G401 (cell line): ENCODE measurements around the gene TSPY8. TPM values are rescaled to one million over a fixed set of nuclear protein-coding genes. Genes with fewer than 3 reads are reported as not detected.
"Not testable (repeated sequence)": the region's sequence is repeated elsewhere in the genome, so short reads cannot be mapped to it uniquely, and the experiment has no call there.

ENCODE experiments used
- DNase-seq: peaks from one replicate; pipeline ENCODE4 v3.0.0-alpha.2; 2015; ENCODE audit warnings: low spot score
- in situ Hi-C: cut with HindIII; loops from 2 replicates; pipeline ENCODE4 v1.10.0; 2016; ENCODE audit warnings: low sequenced_read_pairs, mixed read lengths
- total RNA-seq: library from RNA; depleted of rRNA; stranded (reverse); fragments of >200 nt; shearing (Covaris generic); gene quantifications from 2 replicates; pipeline ENCODE4 v1.2.3, GENCODE V29; 2014; rRNA removed

The TSPY8 gene, protein sequence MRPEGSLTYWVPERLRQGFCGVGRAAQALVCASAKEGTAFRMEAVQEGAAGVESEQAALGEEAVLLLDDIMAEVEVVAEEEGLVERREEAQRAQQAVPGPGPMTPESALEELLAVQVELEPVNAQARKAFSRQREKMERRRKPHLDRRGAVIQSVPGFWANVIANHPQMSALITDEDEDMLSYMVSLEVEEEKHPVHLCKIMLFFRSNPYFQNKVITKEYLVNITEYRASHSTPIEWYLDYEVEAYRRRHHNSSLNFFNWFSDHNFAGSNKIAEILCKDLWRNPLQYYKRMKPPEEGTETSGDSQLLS
- not detected in 2 replicates for total RNA-seq

DNA sequence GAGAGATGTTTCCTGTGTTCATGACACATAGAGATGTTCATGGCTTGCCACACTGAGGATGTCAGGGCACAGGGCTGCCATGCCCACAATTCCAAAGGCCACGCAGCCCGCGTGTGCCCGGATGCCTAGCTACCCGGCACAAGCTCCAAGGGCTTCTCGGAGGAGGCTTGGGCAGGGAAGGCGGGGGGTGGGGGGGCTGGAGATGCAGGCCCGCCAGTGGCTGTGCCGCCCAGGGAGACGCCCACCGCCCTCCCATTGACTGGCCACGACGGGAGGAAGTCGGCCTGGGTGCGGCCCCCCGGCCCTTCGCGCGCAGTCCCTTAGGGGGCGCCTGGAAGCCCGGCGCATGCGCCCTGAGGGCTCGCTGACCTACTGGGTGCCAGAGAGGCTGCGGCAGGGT, at the start of gene TSPY8:
Gene TSPY8 (plus strand): TSS at position 301 of the 400 bp plus-strand sequence. CDS start 46 bp downstream, at position 347.
- in situ Hi-C loops, DNase-seq: not testable (repeated sequence)

DNA sequence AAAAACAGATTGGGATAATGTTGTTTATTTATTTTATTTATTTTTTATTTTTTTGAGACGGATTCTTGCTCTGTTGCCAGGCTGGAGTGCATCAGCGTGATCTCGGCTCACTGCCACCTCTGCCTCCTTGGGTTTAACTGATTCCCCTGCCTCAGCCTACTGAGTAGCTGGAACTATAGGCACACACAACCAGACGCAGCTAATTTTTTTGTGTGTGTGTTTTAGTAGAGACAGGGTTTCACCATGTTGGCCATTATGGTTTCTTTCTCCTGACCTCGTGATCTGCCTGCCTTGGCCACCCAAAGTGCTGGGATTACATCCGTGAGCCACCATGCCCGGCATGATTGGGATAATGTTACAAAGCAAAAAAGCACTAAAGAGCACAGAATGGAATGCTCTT, 36.6 kb upstream of the TSPY8 start:
- in situ Hi-C loops = no loop called here

DNA sequence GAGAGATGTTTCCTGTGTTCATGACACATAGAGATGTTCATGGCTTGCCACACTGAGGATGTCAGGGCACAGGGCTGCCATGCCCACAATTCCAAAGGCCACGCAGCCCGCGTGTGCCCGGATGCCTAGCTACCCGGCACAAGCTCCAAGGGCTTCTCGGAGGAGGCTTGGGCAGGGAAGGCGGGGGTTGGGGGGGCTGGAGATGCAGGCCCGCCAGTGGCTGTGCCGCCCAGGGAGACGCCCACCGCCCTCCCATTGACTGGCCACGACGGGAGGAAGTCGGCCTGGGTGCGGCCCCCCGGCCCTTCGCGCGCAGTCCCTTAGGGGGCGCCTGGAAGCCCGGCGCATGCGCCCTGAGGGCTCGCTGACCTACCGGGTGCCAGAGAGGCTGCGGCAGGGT, 20.4 kb upstream of the TSPY8 start, which contains the start of gene TSPY4:
Gene TSPY4 (plus strand): TSS at position 301 of the 400 bp plus-strand sequence. CDS start 46 bp downstream, at position 347.
- DNase-seq, in situ Hi-C loops: not testable (repeated sequence)

More for the DNA sequence above, 36.6 kb upstream of the TSPY8 start:
- DNase-seq = no peak

DNA sequence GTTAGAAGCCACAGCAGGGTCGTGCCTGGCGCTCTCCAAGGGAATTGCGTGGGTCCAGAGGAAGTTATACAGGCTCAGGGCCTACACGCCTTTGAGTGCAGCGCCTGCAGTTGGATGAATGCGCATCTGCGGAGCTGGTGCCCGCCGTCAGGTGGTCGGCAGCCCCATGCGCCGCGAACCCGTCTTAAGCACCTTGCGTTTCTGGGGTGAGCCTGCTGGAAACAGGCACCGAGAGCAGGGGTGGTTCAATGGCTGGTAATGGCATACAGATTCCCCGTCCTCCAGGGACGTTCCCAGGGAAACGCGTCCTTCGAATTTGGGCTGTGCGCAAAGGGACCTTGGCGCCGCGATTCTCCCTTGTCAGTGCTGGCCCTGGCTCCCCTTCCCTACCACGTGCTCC, 38.9 kb downstream of the TSPY8 start:
- in situ Hi-C loops, DNase-seq: not testable (repeated sequence)

DNA sequence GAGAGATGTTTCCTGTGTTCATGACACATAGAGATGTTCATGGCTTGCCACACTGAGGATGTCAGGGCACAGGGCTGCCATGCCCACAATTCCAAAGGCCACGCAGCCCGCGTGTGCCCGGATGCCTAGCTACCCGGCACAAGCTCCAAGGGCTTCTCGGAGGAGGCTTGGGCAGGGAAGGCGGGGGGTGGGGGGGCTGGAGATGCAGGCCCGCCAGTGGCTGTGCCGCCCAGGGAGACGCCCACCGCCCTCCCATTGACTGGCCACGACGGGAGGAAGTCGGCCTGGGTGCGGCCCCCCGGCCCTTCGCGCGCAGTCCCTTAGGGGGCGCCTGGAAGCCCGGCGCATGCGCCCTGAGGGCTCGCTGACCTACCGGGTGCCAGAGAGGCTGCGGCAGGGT, 40.5 kb downstream of the TSPY8 start, which contains the start of gene TSPY3:
Gene TSPY3 (plus strand): TSS at position 301 of the 400 bp plus-strand sequence. CDS start 46 bp downstream, at position 347.
- DNase-seq, in situ Hi-C loops: not testable (repeated sequence)

Other genes with a start within 250 kb of the TSPY8 start
- gene TSPY4, start 20.3 kb upstream of the TSPY8 start, total RNA-seq = not detected in 2 replicates
- gene TSPY3, start 40.6 kb downstream of the TSPY8 start, total RNA-seq = not detected in 2 replicates
- not detected in 2 replicates for gene TSPY1, start 109.2 kb downstream of the TSPY8 start, total RNA-seq
- gene TSPY9, start 129.5 kb downstream of the TSPY8 start, total RNA-seq = not detected in 2 replicates
- not detected in 2 replicates for gene TSPY10, start 170.1 kb downstream of the TSPY8 start, total RNA-seq